Cardiac muscle cell (in vitro differentiated cells and primary cell): Measurements from ENCODE around the gene C4B. TPM values are rescaled to one million over a fixed set of nuclear protein-coding genes. Genes with fewer than 3 reads are reported as not detected.
"Not testable (repeated sequence)": the region's sequence is repeated elsewhere in the genome, so short reads cannot be mapped to it uniquely, and the experiment has no call there.

Source experiments
- DNase-seq, 2 donors: peaks; one replicate each; pipeline versions ENCODE4 v3.0.0 to v3.0.0-alpha.2; 2010 to 2017; ENCODE audit warnings: low read depth in 1 of 2, low spot score in 1 of 2
- H3K27ac ChIP-seq: fragments of 200-600 bp; sonication (generic); 2 replicates; pipeline ENCODE4 v1.5.1; 2016
- H3K27me3 ChIP-seq: fragments of 200-600 bp; sonication (generic); 2 replicates; pipeline ENCODE4 v1.6.0; 2016; ENCODE audit warnings: control low read depth
- H3K36me3 ChIP-seq: fragments of 200-600 bp; sonication (generic); 2 replicates; pipeline ENCODE4 v1.5.1; 2016; ENCODE audit warnings: control low read depth
- H3K4me1 ChIP-seq: fragments of 200-600 bp; sonication (generic); 2 replicates; pipeline ENCODE4 v1.8.1; 2017; ENCODE audit warnings: low read depth, mild to moderate bottlenecking, mixed run types
- H3K4me3 ChIP-seq: fragments of 200-600 bp; sonication (generic); 2 replicates; pipeline ENCODE4 v1.5.1; 2016; ENCODE audit warnings: mild to moderate bottlenecking
- H3K9me3 ChIP-seq: fragments of 200-600 bp; sonication (generic); 2 replicates; pipeline ENCODE4 v1.5.1; 2017; ENCODE audit warnings: low read depth, mild to moderate bottlenecking, control low read depth
- polyA plus RNA-seq: library from polyadenylated mRNA; unstranded; fragments of >200 nt; fragmentation: Nextera tagmentation; extraction: Ambion mirVana; gene quantifications from 2 replicates; pipeline ENCODE4 v1.2.1, GENCODE V29; 2016
- total RNA-seq: library from RNA; depleted of rRNA; stranded (reverse); fragments of >200 nt; gene quantifications from 2 replicates; pipeline ENCODE4 v1.2.3, GENCODE V29; 2016
- TF ChIP-seq, protein P1 (sequence below): IDR thresholded peaks from 2 replicates; pipeline ENCODE4 v1.5.1; 2012; ENCODE audit warnings: low read depth, mild to moderate bottlenecking, low read length

Gene C4B
- total and polyA plus RNA-seq, 2 experiments from 2014 or later: 2.7 to 4.1 TPM

DNA sequence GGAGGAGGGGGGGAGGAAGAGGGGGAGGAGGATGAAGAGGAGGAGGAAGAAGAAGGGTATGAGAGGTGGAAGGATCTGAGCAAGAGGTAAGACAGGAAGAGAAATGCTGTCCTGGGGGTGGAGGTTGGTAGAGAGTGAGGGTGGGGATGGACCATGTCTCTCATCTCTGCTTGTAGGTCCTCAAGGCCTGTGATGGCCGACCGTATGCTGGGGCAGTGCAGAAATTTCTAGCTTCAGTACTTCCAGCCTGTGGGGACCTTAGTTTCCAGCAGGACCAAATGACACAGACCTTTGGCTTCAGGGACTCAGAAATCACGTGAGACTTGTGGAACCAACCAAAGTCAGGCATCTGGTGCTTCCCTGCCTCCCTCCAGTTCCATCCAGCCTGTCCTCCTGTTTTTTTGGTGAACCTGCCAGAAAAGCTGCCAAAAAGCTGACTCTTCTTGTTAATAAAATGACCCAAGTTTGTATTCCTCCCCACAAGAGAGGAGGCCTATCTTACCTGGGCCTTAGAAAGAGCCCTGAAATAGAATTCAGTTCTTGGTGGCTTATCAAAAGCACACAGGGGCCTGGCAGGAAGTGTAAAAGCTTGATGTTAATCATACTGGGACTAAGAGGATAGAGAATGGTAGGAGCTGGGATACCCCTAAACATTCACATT is 35.2 kb upstream of the C4B start:
- H3K9me3 ChIP-seq: no peaks in the 10 kb centered on the region
- no peak for DNase-seq
- TF ChIP-seq, protein P1, sequence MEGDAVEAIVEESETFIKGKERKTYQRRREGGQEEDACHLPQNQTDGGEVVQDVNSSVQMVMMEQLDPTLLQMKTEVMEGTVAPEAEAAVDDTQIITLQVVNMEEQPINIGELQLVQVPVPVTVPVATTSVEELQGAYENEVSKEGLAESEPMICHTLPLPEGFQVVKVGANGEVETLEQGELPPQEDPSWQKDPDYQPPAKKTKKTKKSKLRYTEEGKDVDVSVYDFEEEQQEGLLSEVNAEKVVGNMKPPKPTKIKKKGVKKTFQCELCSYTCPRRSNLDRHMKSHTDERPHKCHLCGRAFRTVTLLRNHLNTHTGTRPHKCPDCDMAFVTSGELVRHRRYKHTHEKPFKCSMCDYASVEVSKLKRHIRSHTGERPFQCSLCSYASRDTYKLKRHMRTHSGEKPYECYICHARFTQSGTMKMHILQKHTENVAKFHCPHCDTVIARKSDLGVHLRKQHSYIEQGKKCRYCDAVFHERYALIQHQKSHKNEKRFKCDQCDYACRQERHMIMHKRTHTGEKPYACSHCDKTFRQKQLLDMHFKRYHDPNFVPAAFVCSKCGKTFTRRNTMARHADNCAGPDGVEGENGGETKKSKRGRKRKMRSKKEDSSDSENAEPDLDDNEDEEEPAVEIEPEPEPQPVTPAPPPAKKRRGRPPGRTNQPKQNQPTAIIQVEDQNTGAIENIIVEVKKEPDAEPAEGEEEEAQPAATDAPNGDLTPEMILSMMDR: no peak
- H3K36me3 ChIP-seq: peaks cover 4% of the 10 kb centered on the region
- no peaks in the 10 kb centered on the region for H3K27me3 ChIP-seq
- H3K4me3 ChIP-seq: no peak overlapping the region
- no peak overlapping the region for H3K27ac ChIP-seq
- H3K4me1 ChIP-seq: no peaks in the 10 kb centered on the region

DNA sequence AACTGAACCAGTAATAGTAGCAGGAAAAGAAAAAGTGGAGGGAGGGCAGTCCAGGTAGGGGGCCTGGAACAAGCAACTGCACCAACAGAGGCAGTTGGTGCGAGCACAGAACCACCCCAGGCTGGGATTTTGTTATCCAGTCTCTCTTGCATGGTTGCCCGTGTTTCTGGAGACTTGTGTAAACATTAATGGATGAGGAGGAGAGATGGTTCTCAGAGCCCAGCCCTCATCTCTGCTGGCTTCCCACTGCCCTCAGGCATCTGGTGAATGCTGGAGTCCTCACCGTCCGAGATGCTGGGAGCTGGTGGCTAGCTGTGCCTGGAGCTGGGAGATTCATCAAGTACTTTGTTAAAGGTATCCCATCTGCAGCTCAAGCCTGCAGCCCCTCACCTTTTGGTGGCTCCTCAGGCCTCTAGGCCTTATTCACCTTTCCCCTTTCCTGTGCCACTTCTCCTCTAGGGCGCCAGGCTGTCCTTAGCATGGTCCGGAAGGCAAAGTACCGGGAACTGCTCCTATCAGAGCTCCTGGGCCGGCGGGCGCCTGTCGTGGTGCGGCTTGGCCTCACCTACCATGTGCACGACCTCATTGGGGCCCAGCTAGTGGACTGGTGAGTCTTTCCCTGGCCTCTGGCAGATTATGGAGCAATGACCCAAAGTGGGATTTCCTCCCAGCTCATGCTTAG is 34.3 kb upstream of the C4B start:
- not testable (repeated sequence) for H3K4me1 ChIP-seq, H3K36me3 ChIP-seq, H3K27me3 ChIP-seq, H3K27ac ChIP-seq, H3K9me3 ChIP-seq, DNase-seq, H3K4me3 ChIP-seq

DNA sequence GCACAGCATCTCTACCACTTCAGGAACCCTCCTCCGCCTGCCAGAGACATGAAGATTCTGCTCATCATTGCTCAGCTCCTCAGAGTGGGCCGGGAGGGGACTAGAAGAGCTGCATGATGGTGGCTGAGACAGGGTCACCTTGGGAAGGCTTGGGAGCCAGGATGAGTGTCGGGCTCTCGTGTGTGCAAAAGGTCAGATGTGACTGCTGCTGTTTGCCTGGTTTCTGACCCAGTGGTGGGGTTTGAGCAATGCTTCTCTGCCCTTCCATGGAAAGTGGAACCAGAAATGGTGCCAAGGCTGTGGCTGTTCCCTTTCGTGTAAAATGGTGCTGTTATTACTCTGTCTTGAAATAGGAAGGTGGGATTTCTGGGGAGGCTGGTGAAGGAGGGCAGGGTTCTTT is 33.6 kb upstream of the C4B start:
- H3K4me3 ChIP-seq, H3K4me1 ChIP-seq, H3K27me3 ChIP-seq, H3K27ac ChIP-seq, H3K9me3 ChIP-seq, DNase-seq, H3K36me3 ChIP-seq: not testable (repeated sequence)

- H3K27me3 ChIP-seq, H3K36me3 ChIP-seq, H3K9me3 ChIP-seq, DNase-seq, H3K27ac ChIP-seq, H3K4me3 ChIP-seq, H3K4me1 ChIP-seq: not testable (repeated sequence)
Observed at GRCh38 chr6:31981744-31982143, 32.9 kb upstream of the C4B start, which contains the start of gene C4A. TSS of gene C4A (plus strand) at chr6:31982057. CDS start at chr6:31982108, 51 bp downstream.

GRCh38 chr6:31989363-31989762 is 25.2 kb upstream of the C4B start:
- H3K27me3 ChIP-seq, H3K4me3 ChIP-seq, H3K4me1 ChIP-seq, H3K27ac ChIP-seq, H3K36me3 ChIP-seq, DNase-seq, H3K9me3 ChIP-seq: not testable (repeated sequence)

DNA sequence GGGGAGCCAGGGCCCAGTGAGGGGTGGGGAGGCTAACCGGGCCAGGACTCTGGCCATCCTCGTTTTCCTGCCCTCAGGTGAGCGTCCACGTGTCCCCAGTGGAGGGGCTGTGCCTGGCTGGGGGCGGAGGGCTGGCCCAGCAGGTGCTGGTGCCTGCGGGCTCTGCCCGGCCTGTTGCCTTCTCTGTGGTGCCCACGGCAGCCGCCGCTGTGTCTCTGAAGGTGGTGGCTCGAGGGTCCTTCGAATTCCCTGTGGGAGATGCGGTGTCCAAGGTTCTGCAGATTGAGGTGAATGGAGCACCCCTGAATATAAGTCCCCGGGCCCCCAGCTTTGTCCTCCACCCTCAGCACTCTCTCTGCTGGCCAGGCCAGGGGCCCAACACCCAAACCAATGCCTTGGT is 20.2 kb upstream of the C4B start:
- not testable (repeated sequence) for H3K27ac ChIP-seq, DNase-seq, H3K27me3 ChIP-seq

DNA sequence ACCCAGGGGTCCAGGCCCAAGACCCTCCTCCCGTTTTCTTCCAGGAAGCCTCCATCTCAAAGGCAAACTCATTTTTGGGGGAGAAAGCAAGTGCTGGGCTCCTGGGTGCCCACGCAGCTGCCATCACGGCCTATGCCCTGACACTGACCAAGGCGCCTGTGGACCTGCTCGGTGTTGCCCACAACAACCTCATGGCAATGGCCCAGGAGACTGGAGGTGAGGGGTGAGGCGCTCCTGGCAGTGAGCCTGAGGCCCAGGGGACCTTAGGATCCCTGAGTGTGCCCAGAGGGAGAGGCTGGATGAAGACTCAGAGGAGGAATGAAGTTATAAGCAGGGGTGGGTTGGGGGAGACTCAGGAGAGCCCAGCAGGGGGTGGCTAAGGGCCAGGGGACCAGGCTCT is 18.2 kb upstream of the C4B start:
- H3K36me3 ChIP-seq, DNase-seq, H3K27ac ChIP-seq, H3K4me1 ChIP-seq, H3K9me3 ChIP-seq, H3K27me3 ChIP-seq, H3K4me3 ChIP-seq: not testable (repeated sequence)

More for the DNA sequence above, 20.2 kb upstream of the C4B start:
- H3K4me3 ChIP-seq, H3K9me3 ChIP-seq, H3K36me3 ChIP-seq, H3K4me1 ChIP-seq: not testable (repeated sequence)

DNA sequence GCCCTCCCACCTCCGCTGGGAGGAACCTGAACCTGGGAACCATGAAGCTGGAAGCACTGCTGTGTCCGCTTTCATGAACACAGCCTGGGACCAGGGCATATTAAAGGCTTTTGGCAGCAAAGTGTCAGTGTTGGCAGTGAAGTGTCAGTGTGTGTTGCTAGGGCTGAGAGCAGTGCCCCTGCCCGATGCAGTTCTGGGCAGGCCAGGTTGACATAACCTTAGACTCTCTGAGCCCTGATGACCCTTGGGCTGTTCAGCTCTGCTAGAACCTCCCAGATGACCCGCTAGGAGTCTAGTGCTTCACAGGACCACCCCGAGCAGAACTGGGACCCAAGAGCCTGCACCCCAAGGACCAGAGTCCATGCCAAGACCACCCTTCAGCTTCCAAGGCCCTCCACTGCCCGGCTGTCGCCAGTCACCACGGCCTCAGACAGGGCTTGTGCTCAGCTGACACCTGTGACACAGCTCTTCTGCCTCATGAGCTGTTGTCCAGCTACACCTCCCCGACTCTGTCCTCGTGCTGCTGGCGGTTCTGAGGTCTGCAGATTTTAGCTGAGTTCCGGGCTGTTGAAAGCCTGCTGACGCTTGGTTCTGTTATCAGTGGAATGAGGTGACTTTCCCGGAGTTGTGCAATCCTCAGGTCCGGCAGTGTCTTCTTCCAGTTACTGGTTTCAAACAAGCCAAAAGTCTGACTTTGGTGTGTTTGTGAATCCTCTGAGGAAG is 11.9 kb upstream of the C4B start:
- H3K4me1 ChIP-seq, H3K36me3 ChIP-seq, DNase-seq, H3K27me3 ChIP-seq, H3K27ac ChIP-seq, H3K4me3 ChIP-seq, H3K9me3 ChIP-seq: not testable (repeated sequence)

GRCh38 chr6:32003301-32003700 is 11.3 kb upstream of the C4B start:
- H3K27ac ChIP-seq, H3K9me3 ChIP-seq, H3K4me3 ChIP-seq, DNase-seq, H3K36me3 ChIP-seq, H3K27me3 ChIP-seq, H3K4me1 ChIP-seq: not testable (repeated sequence)

DNA sequence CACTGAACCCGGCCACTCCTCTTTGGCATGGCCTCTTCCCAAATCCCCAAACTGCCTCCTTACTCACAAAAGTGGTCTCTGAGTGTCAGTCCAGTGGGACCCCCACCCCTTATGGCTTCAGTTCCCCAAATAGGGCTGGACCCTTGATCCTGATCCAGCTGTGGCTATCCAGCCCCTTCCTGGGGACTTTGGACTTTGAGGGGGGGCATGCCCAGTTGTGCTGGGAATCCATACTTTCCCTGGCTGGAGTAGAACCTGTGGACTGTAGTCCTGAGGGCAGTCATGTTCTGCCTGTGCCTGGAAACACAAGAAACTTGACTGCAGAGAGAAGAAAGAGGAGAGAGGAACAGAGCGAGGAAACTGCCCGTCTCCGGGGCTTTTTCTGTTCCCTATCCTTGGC is 10.2 kb upstream of the C4B start:
- not testable (repeated sequence) for H3K27ac ChIP-seq, H3K4me3 ChIP-seq, H3K9me3 ChIP-seq, H3K36me3 ChIP-seq, DNase-seq, H3K4me1 ChIP-seq, H3K27me3 ChIP-seq

- not testable (repeated sequence) for H3K27me3 ChIP-seq, DNase-seq, H3K27ac ChIP-seq, H3K4me3 ChIP-seq, H3K9me3 ChIP-seq, H3K4me1 ChIP-seq, H3K36me3 ChIP-seq
Observed at GRCh38 chr6:32004864-32005537, 9.6 kb upstream of the C4B start.

GRCh38 chr6:32005538-32005880 is 9.1 kb upstream of the C4B start:
- DNase-seq, H3K9me3 ChIP-seq, H3K27me3 ChIP-seq, H3K36me3 ChIP-seq, H3K27ac ChIP-seq, H3K4me1 ChIP-seq, H3K4me3 ChIP-seq: not testable (repeated sequence)
